ENCODE data around the gene ZNF831.

Gene ZNF831

GRCh38 chr20:59153832-59154231, 9.8 kb upstream of the ZNF831 start:
- DNase-seq (ENCODE audit: low read depth), result no peak
- no peak overlapping the region for H3K4me3 ChIP-seq (ENCODE audit: low read depth, low read length)
- TF ChIP-seq CTCF (IDR thresholded peaks at IDR 0.05; ENCODE audit: insufficient read depth, low read depth, low read length, missing control alignments), result no peak

- DNase-seq (ENCODE audit: low read depth), result no peak
- TF ChIP-seq CTCF (IDR thresholded peaks at IDR 0.05; ENCODE audit: insufficient read depth, low read depth, low read length, missing control alignments), result no peak
- H3K4me3 ChIP-seq (ENCODE audit: low read depth, low read length), result no peak overlapping the region
These were observed 9.2 kb upstream of the ZNF831 start for GRCh38 chr20:59154317-59155013.

- no peak for DNase-seq (ENCODE audit: low read depth)
- TF ChIP-seq CTCF (IDR thresholded peaks at IDR 0.05; ENCODE audit: insufficient read depth, low read depth, low read length, missing control alignments), result no peak
- no peak overlapping the region for H3K4me3 ChIP-seq (ENCODE audit: low read depth, low read length)
These were observed 6.6 kb upstream of the ZNF831 start for GRCh38 chr20:59157064-59157463.

- no peak for TF ChIP-seq CTCF (IDR thresholded peaks at IDR 0.05; ENCODE audit: insufficient read depth, low read depth, low read length, missing control alignments)
- no peak for DNase-seq (ENCODE audit: low read depth)
- no peak overlapping the region for H3K4me3 ChIP-seq (ENCODE audit: low read depth, low read length)
These were observed 6.1 kb upstream of the ZNF831 start for GRCh38 chr20:59157531-59157930.

GRCh38 chr20:59157961-59158541, 5.6 kb upstream of the ZNF831 start:
- TF ChIP-seq CTCF (IDR thresholded peaks at IDR 0.05; ENCODE audit: insufficient read depth, low read depth, low read length, missing control alignments), result no peak
- H3K4me3 ChIP-seq (ENCODE audit: low read depth, low read length), result no peak overlapping the region
- DNase-seq (ENCODE audit: low read depth), result no peak

- no peak for DNase-seq (ENCODE audit: low read depth)
- TF ChIP-seq CTCF (IDR thresholded peaks at IDR 0.05; ENCODE audit: insufficient read depth, low read depth, low read length, missing control alignments), result no peak
- no peak overlapping the region for H3K4me3 ChIP-seq (ENCODE audit: low read depth, low read length)
These were observed 4.9 kb upstream of the ZNF831 start for GRCh38 chr20:59158673-59159072.

GRCh38 chr20:59159091-59159490, 4.5 kb upstream of the ZNF831 start:
- TF ChIP-seq CTCF (IDR thresholded peaks at IDR 0.05; ENCODE audit: insufficient read depth, low read depth, low read length, missing control alignments), result no peak
- no peak for DNase-seq (ENCODE audit: low read depth)
- H3K4me3 ChIP-seq (ENCODE audit: low read depth, low read length), result no peak overlapping the region

Data from GM12865 (cell line).